ENCODE measurements around the gene RTP3.

- TF ChIP-seq NFIC (IDR thresholded peaks at IDR 0.05) = no peak
- TF ChIP-seq USF1 (IDR thresholded peaks at IDR 0.05) = no peak
- no peak for TF ChIP-seq REST (IDR thresholded peaks at IDR 0.05; ENCODE audit: low read depth)
- no peak for TF ChIP-seq CEBPB (IDR thresholded peaks at IDR 0.05)
- TF ChIP-seq TAF1 (IDR thresholded peaks at IDR 0.05; ENCODE audit: low read depth) = no peak
- TF ChIP-seq YY1 (IDR thresholded peaks at IDR 0.05; ENCODE audit: low read depth) = no peak
- TF ChIP-seq TCF12 (IDR thresholded peaks at IDR 0.05; ENCODE audit: low read depth) = no peak
- no peak for TF ChIP-seq MAX (IDR thresholded peaks at IDR 0.05)
- TF ChIP-seq RAD21 (IDR thresholded peaks at IDR 0.05; ENCODE audit: low read depth) = no peak
These were observed 40.0 kb downstream of the RTP3 start for GRCh38 chr3:46537779-46538178.
